Measurements from ENCODE around the gene TBCCD1. TPM values are rescaled to one million over a fixed set of nuclear protein-coding genes. Genes with fewer than 3 reads are reported as not detected.

The TBCCD1 gene
- total RNA-seq, 4 donors from 2014 or later: 16.6 to 19.8 (median 17.6) TPM

GRCh38 chr3:186608624-186609215 is 41.6 kb upstream of the TBCCD1 start:
- no peak overlapping the region for H3K4me3 ChIP-seq
- no peaks in the 10 kb centered on the region for H3K9me3 ChIP-seq
- no peak overlapping the region for H3K27ac ChIP-seq
- H3K36me3 ChIP-seq: no peaks in the 10 kb centered on the region
- WGBS: 94% methylated on average over 2 of the region's 2 CpGs
- no peaks in the 10 kb centered on the region for H3K4me1 ChIP-seq
- no peaks in the 10 kb centered on the region for H3K27me3 ChIP-seq
- DNase-seq (ENCODE audit: low spot score in 2 of 2): no peak
- no peak for TF ChIP-seq EP300 (IDR thresholded peaks at IDR 0.05)
- TF ChIP-seq POLR2A (IDR thresholded peaks at IDR 0.05): no peak
- TF ChIP-seq CTCF (IDR thresholded peaks at IDR 0.05): no peak
- no peak for TF ChIP-seq POLR2AphosphoS5 (IDR thresholded peaks at IDR 0.05)

GRCh38 chr3:186605561-186606545 is 38.7 kb upstream of the TBCCD1 start:
- 89% methylated on average over 5 of the region's 5 CpGs for WGBS
- DNase-seq (ENCODE audit: low spot score in 2 of 2): no peak
- no peak overlapping the region for H3K27ac ChIP-seq

GRCh38 chr3:186605078-186605477 is 37.9 kb upstream of the TBCCD1 start:
- H3K4me1 ChIP-seq: no peaks in the 10 kb centered on the region
- TF ChIP-seq POLR2AphosphoS5 (IDR thresholded peaks at IDR 0.05) (no peak), EP300 (IDR thresholded peaks at IDR 0.05) (no peak)
- no peaks in the 10 kb centered on the region for H3K36me3 ChIP-seq
- no peaks in the 10 kb centered on the region for H3K9me3 ChIP-seq
- H3K4me3 ChIP-seq: no peak overlapping the region
- no peak for DNase-seq (ENCODE audit: low spot score in 2 of 2)
- no peak overlapping the region for H3K27ac ChIP-seq
- H3K27me3 ChIP-seq: no peaks in the 10 kb centered on the region

More at GRCh38 chr3:186605561-186606545, 38.7 kb upstream of the TBCCD1 start:
- Histone ChIP-seq H3K4me1 (no peaks in the 10 kb centered on the region), H3K4me3 (no peak overlapping the region), H3K36me3 (no peaks in the 10 kb centered on the region), H3K9me3 (no peaks in the 10 kb centered on the region), H3K27me3 (no peaks in the 10 kb centered on the region)
- TF ChIP-seq POLR2AphosphoS5 (IDR thresholded peaks at IDR 0.05) (no peak), EP300 (IDR thresholded peaks at IDR 0.05) (no peak), POLR2A (IDR thresholded peaks at IDR 0.05) (no peak), CTCF (IDR thresholded peaks at IDR 0.05) (no peak)

GRCh38 chr3:186603159-186603558 is 36.0 kb upstream of the TBCCD1 start:
- TF ChIP-seq POLR2AphosphoS5 (IDR thresholded peaks at IDR 0.05): no peak
- no peak for TF ChIP-seq EP300 (IDR thresholded peaks at IDR 0.05)
- TF ChIP-seq CTCF (IDR thresholded peaks at IDR 0.05): no peak
- no peak for TF ChIP-seq POLR2A (IDR thresholded peaks at IDR 0.05)
- WGBS: 86% methylated on average over 7 of the region's 7 CpGs

GRCh38 chr3:186600896-186601295 is 33.8 kb upstream of the TBCCD1 start:
- Histone ChIP-seq H3K4me3 (no peak overlapping the region), H3K9me3 (no peaks in the 10 kb centered on the region), H3K4me1 (no peaks in the 10 kb centered on the region), H3K27ac (no peak overlapping the region), H3K36me3 (no peaks in the 10 kb centered on the region), H3K27me3 (no peaks in the 10 kb centered on the region)
- TF ChIP-seq POLR2AphosphoS5 (IDR thresholded peaks at IDR 0.05): no peak
- no peak for TF ChIP-seq EP300 (IDR thresholded peaks at IDR 0.05)
- no peak for TF ChIP-seq CTCF (IDR thresholded peaks at IDR 0.05)
- TF ChIP-seq POLR2A (IDR thresholded peaks at IDR 0.05): no peak
- WGBS: 71% methylated on average over 3 of the region's 3 CpGs
- DNase-seq (ENCODE audit: low spot score in 2 of 2): no peak

More at GRCh38 chr3:186603159-186603558, 36.0 kb upstream of the TBCCD1 start:
- Histone ChIP-seq H3K9me3 (no peaks in the 10 kb centered on the region), H3K4me1 (no peaks in the 10 kb centered on the region), H3K4me3 (no peak overlapping the region), H3K27ac (no peak overlapping the region), H3K27me3 (no peaks in the 10 kb centered on the region), H3K36me3 (no peaks in the 10 kb centered on the region)
- no peak for DNase-seq (ENCODE audit: low spot score in 2 of 2)
